B cell (primary cell): ENCODE results near the gene NEUROD1. TPM values are rescaled to one million over a fixed set of nuclear protein-coding genes. Genes with fewer than 3 reads are reported as not detected.

Source experiments
- ATAC-seq: fragments of 200-7000 bp; cut with Tn5 transposase; one replicate; pipeline ENCODE4 v1.10.0; 2021; ENCODE audit warnings: low read depth, mild to moderate bottlenecking, moderate number of reproducible peaks, moderate library complexity
- CTCF ChIA-PET: fragments of 350-600 bp; sonication (Branson Sonifier 250); formaldehyde crosslinking; loops from one replicate; lab custom pipeline; 2021; ENCODE audit warnings: antibody characterized with exemption, inconsistent platforms; lab: Charles Lee
- POLR2A ChIA-PET: fragments of 350-600 bp; sonication (Branson Sonifier 250); formaldehyde crosslinking; loops from one replicate; lab custom pipeline; 2021; ENCODE audit warnings: antibody characterized with exemption; lab: Charles Lee
- DNase-seq: peaks from one replicate; pipeline ENCODE4 v3.0.0; 2013
- H2AFZ ChIP-seq: 2 replicates; pipeline ENCODE4 v1.6.1; 2012; ENCODE audit warnings: mild to moderate bottlenecking, low read depth, low read length; ENCODE audit not compliant: insufficient read depth, poor library complexity, severe bottlenecking
- H3K27ac ChIP-seq, 2 donors: 1 replicate in 1 of 2; 2 replicates in 1 of 2; pipeline ENCODE4 v1.5.1; 2012 to 2013; ENCODE audit warnings: low read length in 2 of 2, mild to moderate bottlenecking in 2 of 2, moderate library complexity in 1 of 2
- H3K27me3 ChIP-seq, 4 experiments: fragments of 200-600 bp in 1 of 4; sonication (generic) in 1 of 4; replicated peaks in 1 of 4; 1 replicate in 2 of 4; 2 replicates in 2 of 4; pipeline versions ENCODE4 v1.6.1 to v1.7.0; 2013 to 2016; ENCODE audit warnings: low read length in 3 of 4, mild to moderate bottlenecking in 2 of 4, mixed read lengths in 1 of 4, moderate library complexity in 1 of 4; ENCODE audit not compliant: insufficient read depth in 4 of 4, control insufficient read depth in 3 of 4; ENCODE audit errors: control extremely low read depth in 1 of 4
- H3K36me3 ChIP-seq, 2 experiments: replicated peaks in 1 of 2; 1 replicate in 1 of 2; 2 replicates in 1 of 2; pipeline versions ENCODE4 v1.6.1 to v1.7.1; 2013; ENCODE audit warnings: low read length in 1 of 2; ENCODE audit not compliant: insufficient read depth in 2 of 2, control insufficient read depth in 1 of 2; ENCODE audit errors: control extremely low read depth in 1 of 2, extremely low read depth in 1 of 2
- H3K4me1 ChIP-seq, 2 donors: fragments of 200-600 bp in 1 of 2; sonication (generic) in 1 of 2; 1 replicate in 1 of 2; 2 replicates in 1 of 2; pipeline versions ENCODE4 v1.5.1 to v1.6.1; 2013 to 2017; ENCODE audit warnings: low read length in 2 of 2; ENCODE audit not compliant: control insufficient read depth in 2 of 2, insufficient read depth in 2 of 2
- H3K4me2 ChIP-seq: replicated peaks from 2 replicates; pipeline ENCODE3; 2012; ENCODE audit warnings: mild to moderate bottlenecking, low read depth, low read length; ENCODE audit not compliant: poor library complexity, severe bottlenecking
- H3K4me3 ChIP-seq, 5 experiments: fragments of 200-600 bp in 1 of 5; sonication (generic) in 1 of 5; 1 replicate in 3 of 5; 2 replicates in 2 of 5; pipeline versions ENCODE4 v1.5.1 to v1.7.0; 2011 to 2016; ENCODE audit warnings: low read length in 4 of 5, mild to moderate bottlenecking in 4 of 5, low read depth in 2 of 5, control low read depth in 1 of 5, moderate library complexity in 1 of 5; ENCODE audit not compliant: insufficient read depth in 1 of 5; ENCODE audit errors: control extremely low read depth in 1 of 5, extremely low read depth in 1 of 5
- H3K79me2 ChIP-seq: fragments of 200-600 bp; sonication (generic); one replicate; pipeline ENCODE4 v1.6.0; 2016; ENCODE audit warnings: low read length; ENCODE audit not compliant: control insufficient read depth, insufficient read depth
- H3K9ac ChIP-seq: fragments of 200-600 bp; sonication (generic); 2 replicates; pipeline ENCODE4 v1.6.1; 2017; ENCODE audit warnings: mild to moderate bottlenecking, low read length, moderate library complexity
- H3K9me3 ChIP-seq, 3 donors: one replicate each; pipeline versions ENCODE4 v1.6.1 to v1.7.1; 2013; ENCODE audit warnings: low read length in 2 of 3; ENCODE audit not compliant: control insufficient read depth in 2 of 3, insufficient read depth in 1 of 3; ENCODE audit errors: control extremely low read depth in 1 of 3
- H4K20me1 ChIP-seq: 2 replicates; pipeline ENCODE4 v1.6.0; 2012; ENCODE audit warnings: mild to moderate bottlenecking, low read length; ENCODE audit not compliant: insufficient read depth, control insufficient read depth, poor library complexity, severe bottlenecking
- H3K27ac Mint-ChIP-seq: one replicate; pipeline ENCODE4 v1.8.0; 2021; ENCODE audit warnings: mixed read lengths
- H3K27me3 Mint-ChIP-seq: one replicate; pipeline ENCODE4 v1.8.0; 2021; ENCODE audit warnings: mixed read lengths
- H3K4me1 Mint-ChIP-seq: one replicate; pipeline ENCODE4 v1.8.0; 2021; ENCODE audit warnings: mixed read lengths
- H3K4me3 Mint-ChIP-seq: one replicate; pipeline ENCODE4 v1.8.0; 2021; ENCODE audit warnings: mixed read lengths
- H3K9me3 Mint-ChIP-seq: one replicate; pipeline ENCODE4 v1.8.0; 2022; ENCODE audit warnings: mixed read lengths; ENCODE audit not compliant: insufficient read depth
- CTCF ChIP-seq: fragments of 200-600 bp; IDR thresholded peaks from one replicate; pipeline ENCODE4 v1.8.0; 2022; ENCODE audit warnings: antibody characterized with exemption, mild to moderate bottlenecking
- EZH2 ChIP-seq: IDR thresholded peaks from 2 replicates; pipeline ENCODE4 v1.6.1; 2012; ENCODE audit warnings: borderline replicate concordance, low read depth, mild to moderate bottlenecking, moderate library complexity, low read length; ENCODE audit not compliant: insufficient read depth, poor library complexity, severe bottlenecking
- WGBS: methylation state at CpG from one replicate; pipeline ENCODE4 v1.1.5; 2013; ENCODE audit warnings: missing lambda C conversion rate; ENCODE audit not compliant: insufficient coverage; 5-methylcytosine and 5-hydroxymethylcytosine counted together
- intact Hi-C: fragments of 100-400 bp; cut with micrococcal nuclease; formaldehyde crosslinking; loops from one replicate; pipeline ENCODE4 v1.10.0; 2022
- polyA plus RNA-seq: library from polyadenylated mRNA; depleted of rRNA; stranded (reverse); fragments of >200 nt; gene quantifications from 2 replicates; pipeline ENCODE4 v1.2.3, GENCODE V29; 2012
- total RNA-seq, 2 donors: library from RNA; stranded (reverse); fragments of 120-200 nt in 1 of 2; gene quantifications; 1 replicate in 1 of 2; 2 replicates in 1 of 2; pipeline versions ENCODE4 v1.2.3 to v1.2.4, GENCODE V29; 2013 to 2022

NEUROD1 gene
- total and polyA plus RNA-seq, 2 donors (not counting 1 experiment from before 2014, with no cell fraction given) = not detected

DNA sequence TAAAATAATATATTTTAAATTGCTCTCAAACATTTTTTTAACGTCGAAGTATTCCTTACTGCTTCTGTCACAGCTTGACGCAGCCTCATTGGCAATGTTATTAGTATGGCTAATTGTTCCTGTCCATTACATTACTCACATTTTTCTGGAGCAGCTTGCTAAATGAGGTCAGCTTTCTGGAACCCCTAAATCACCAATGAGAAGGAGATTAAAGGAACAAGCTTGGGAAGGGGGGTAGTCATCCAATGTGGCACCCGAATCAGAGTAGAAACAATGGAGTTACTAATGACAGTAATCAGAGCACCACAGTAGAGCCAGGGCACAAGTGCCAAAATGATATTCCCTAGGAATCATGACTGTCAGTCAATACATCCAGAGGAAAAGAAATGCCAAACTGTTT, 5.1 kb downstream of the NEUROD1 start:
- H3K9me3 ChIP-seq = peaks cover 1 to 21% (median 9%) of the 10 kb centered on the region in 3 donors
- TF ChIP-seq EZH2 = no peak
- no peak for TF ChIP-seq CTCF
- Mint-ChIP-seq H3K27me3 (peaks cover 31% of the 10 kb centered on the region), H3K27ac (no peak overlapping the region), H3K4me1 (peaks cover 29% of the 10 kb centered on the region), H3K9me3 (peaks cover 3% of the 10 kb centered on the region), H3K4me3 (no peak overlapping the region)
- H3K9ac ChIP-seq = no peak overlapping the region
- ChIA-PET POLR2A (no interaction called here), CTCF (interaction anchor here (1.3 kb wide), 1 partner anchor 570 kb away, joined by 3 read pairs; no protein-coding TSS in a partner anchor)
- H3K4me1 ChIP-seq = peaks cover 10 to 39% of the 10 kb centered on the region in 2 donors
- 40% methylated on average over 1 of the region's 4 CpGs for WGBS
- H3K4me2 ChIP-seq = no peak overlapping the region
- H3K79me2 ChIP-seq = no peaks in the 10 kb centered on the region
- no peak overlapping the region for H3K4me3 ChIP-seq
- intact Hi-C loops = loop anchor here (5.0 kb wide), 1 partner anchor 217 kb away; the partner anchor contains the start of gene ITPRID2
- H4K20me1 ChIP-seq = no peaks in the 10 kb centered on the region
- no peaks in the 10 kb centered on the region for H3K36me3 ChIP-seq
- H3K27me3 ChIP-seq = peaks cover 2 to 36% (median 30%) of the 10 kb centered on the region in 4 experiments
- DNase-seq (no peak), ATAC-seq (no peak)
- H3K27ac ChIP-seq = no peak overlapping the region
- no peak overlapping the region for H2AFZ ChIP-seq

- Histone ChIP-seq H3K27ac (no peak overlapping the region), H3K9ac (no peak overlapping the region), H3K36me3 (no peaks in the 10 kb centered on the region), H2AFZ (no peak overlapping the region), H3K9me3 (peaks cover 1 to 17% (median 9%) of the 10 kb centered on the region in 3 donors), H3K4me3 (no peak overlapping the region), H3K4me1 (peaks cover 9 to 37% of the 10 kb centered on the region in 2 donors), H4K20me1 (no peaks in the 10 kb centered on the region), H3K27me3 (peaks cover 2 to 28% (median 23%) of the 10 kb centered on the region in 4 experiments), H3K4me2 (no peak overlapping the region), H3K79me2 (no peaks in the 10 kb centered on the region)
- no peak overlapping the region for H3K4me3 Mint-ChIP-seq
- CTCF ChIA-PET = interaction anchor here (1.3 kb wide), 1 partner anchor 570 kb away, joined by 3 read pairs; no protein-coding TSS in a partner anchor
- TF ChIP-seq CTCF (no peak), EZH2 (no peak)
- POLR2A ChIA-PET = no interaction called here
- peaks cover 2% of the 10 kb centered on the region for H3K9me3 Mint-ChIP-seq
- peaks cover 27% of the 10 kb centered on the region for H3K4me1 Mint-ChIP-seq
- peaks cover 24% of the 10 kb centered on the region for H3K27me3 Mint-ChIP-seq
- no peak overlapping the region for H3K27ac Mint-ChIP-seq
- DNase-seq (no peak), ATAC-seq (no peak)
- intact Hi-C loops = no loop called here
These were observed 5.9 kb downstream of the NEUROD1 start for GRCh38 chr2:181674461-181674860.
